Stimulated activated CD8-positive, alpha-beta memory T cell treated with anti-CD3 and anti-CD28 coated beads, Interleukin-2, amount 100 ng/mL, for 1 hour (primary cell): ENCODE measurements around the gene RNF180.
"Not testable (repeated sequence)": the region's sequence is repeated elsewhere in the genome, so short reads cannot be mapped to it uniquely, and the experiment has no call there.

Experiments used
- DNase-seq, 2 donors: peaks; one replicate each; pipeline ENCODE4 v3.0.0-alpha.2; 2020; ENCODE audit warnings: low read depth in 2 of 2

Gene RNF180

GRCh38 chr5:64180661-64181343 lies 15.2 kb downstream of the RNF180 start:
- DNase-seq: no peak

- no peak for DNase-seq
Measured at GRCh38 chr5:64181440-64181839, 15.8 kb downstream of the RNF180 start.

GRCh38 chr5:64183956-64184355 lies 18.3 kb downstream of the RNF180 start:
- DNase-seq: no peak

- DNase-seq: no peak
Measured at GRCh38 chr5:64184832-64185231, 19.2 kb downstream of the RNF180 start.

- no peak for DNase-seq
Measured at GRCh38 chr5:64188776-64189175, 23.1 kb downstream of the RNF180 start.

- DNase-seq: no peak
Measured at GRCh38 chr5:64190562-64191306, 25.1 kb downstream of the RNF180 start.

GRCh38 chr5:64195981-64196380 lies 30.3 kb downstream of the RNF180 start:
- DNase-seq: no peak

- DNase-seq: no peak
Measured at GRCh38 chr5:64199425-64199824, 33.8 kb downstream of the RNF180 start.

GRCh38 chr5:64201996-64202395 lies 36.4 kb downstream of the RNF180 start:
- DNase-seq: no peak

GRCh38 chr5:64206653-64207052 lies 41.0 kb downstream of the RNF180 start:
- no peak for DNase-seq

- DNase-seq: no peak
Measured at GRCh38 chr5:64207978-64208377, 42.3 kb downstream of the RNF180 start.

- no peak for DNase-seq
Measured at GRCh38 chr5:64209353-64209752, 43.7 kb downstream of the RNF180 start.

GRCh38 chr5:64210866-64211265 lies 45.2 kb downstream of the RNF180 start:
- no peak for DNase-seq

GRCh38 chr5:64213011-64213410 lies 47.4 kb downstream of the RNF180 start:
- no peak for DNase-seq

GRCh38 chr5:64213531-64213930 lies 47.9 kb downstream of the RNF180 start:
- DNase-seq: no peak

- no peak for DNase-seq
Measured at GRCh38 chr5:64214132-64214531, 48.5 kb downstream of the RNF180 start.

- DNase-seq: no peak
Measured at GRCh38 chr5:64221911-64222310, 56.3 kb downstream of the RNF180 start.

- not testable (repeated sequence) for DNase-seq
Measured at GRCh38 chr5:64225286-64225981, 59.8 kb downstream of the RNF180 start.

GRCh38 chr5:64227131-64227537 lies 61.5 kb downstream of the RNF180 start:
- DNase-seq: not testable (repeated sequence)

- no peak for DNase-seq
Measured at GRCh38 chr5:64229163-64229774, 63.6 kb downstream of the RNF180 start.

- DNase-seq: no peak
Measured at GRCh38 chr5:64260756-64261155, 95.1 kb downstream of the RNF180 start.

GRCh38 chr5:64269164-64269563 lies 103.5 kb downstream of the RNF180 start:
- DNase-seq: no peak
